Transverse colon (tissue), 4 donors: ENCODE data around the gene TTYH3.

Experiments used
- CTCF ChIP-seq, 5 experiments: fragments of 200-600 bp in 3 of 5; fragments of 450-650 bp in 2 of 5; sonication (generic) in 3 of 5; IDR thresholded peaks; 1 replicate in 2 of 5; 2 replicates in 3 of 5; pipeline ENCODE4 v1.5.1; 2016 to 2017; ENCODE audit warnings: antibody characterized with exemption in 5 of 5, inconsistent platforms in 3 of 5, mild to moderate bottlenecking in 2 of 5, moderate library complexity in 1 of 5
- POLR2A ChIP-seq: fragments of 450-650 bp; IDR thresholded peaks from one replicate; pipeline ENCODE4 v1.6.1; 2016; ENCODE audit warnings: antibody characterized with exemption, mild to moderate bottlenecking, moderate library complexity
- POLR2AphosphoS5 ChIP-seq, 3 donors: sonication (generic); formaldehyde crosslinking; IDR thresholded peaks; one replicate each; pipeline ENCODE4 v1.6.1; 2016; ENCODE audit warnings: antibody characterized with exemption in 3 of 3

- TF ChIP-seq POLR2A, result no peak
- no peak for TF ChIP-seq CTCF (IDR thresholded peaks at IDR 0.05)
- no peak for TF ChIP-seq POLR2AphosphoS5 (IDR thresholded peaks at IDR 0.05)
Observed at GRCh38 chr7:2706685-2707126, 74.9 kb downstream of the TTYH3 start.
